ENCODE results near the gene SPOCK2.

GRCh38 chr10:72014197-72014596 lies 74.2 kb downstream of the SPOCK2 start:
- TF ChIP-seq CTCF (IDR thresholded peaks at IDR 0.05) (no peak), POLR2A (IDR thresholded peaks at IDR 0.05) (no peak)

Data from lower leg skin (tissue), 3 donors.